Sciatic nerve (tissue), 2 donors: ENCODE results near the gene RNLS. TPM values are rescaled to one million over a fixed set of nuclear protein-coding genes. Genes with fewer than 3 reads are reported as not detected.
"Not testable (repeated sequence)": the region's sequence is repeated elsewhere in the genome, so short reads cannot be mapped to it uniquely, and the experiment has no call there.

ENCODE experiments used
- ATAC-seq: fragments of 200-7000 bp; cut with Tn5 transposase; one replicate; pipeline ENCODE4 v1.9.1; 2020; ENCODE audit warnings: mild to moderate bottlenecking, moderate library complexity
- DNase-seq: peaks from one replicate; pipeline ENCODE4 v3.0.0-alpha.2; 2020; ENCODE audit warnings: low spot score
- intact Hi-C: fragments of 100-400 bp; cut with DNase I; formaldehyde crosslinking; loops from one replicate; pipeline ENCODE4 v1.14.2; 2022
- total RNA-seq: library from RNA; stranded (reverse); fragmentation: NEBNext Ultra II Directional; extraction: Animal tissue kit (Norgen Biotek cat#: 25700); gene quantifications from one replicate; pipeline ENCODE4 v1.2.1, GENCODE V29; 2021
- donor health status: DM: no; HTN: no; CAD: no.
- donor health status: DM: no; HTN: no; CAD: no.

Gene RNLS
- total RNA-seq, 1 donor from 2014 or later, result 5.5 TPM

GRCh38 chr10:88374392-88375175 lies 208.5 kb downstream of the RNLS start:
- intact Hi-C loops, result no loop called here
- ATAC-seq, result no peak
- no peak for DNase-seq

- DNase-seq (no peak), ATAC-seq (no peak)
- intact Hi-C loops, result no loop called here
These were observed 210.1 kb downstream of the RNLS start for GRCh38 chr10:88372881-88373592.

GRCh38 chr10:88372051-88372715 lies 210.9 kb downstream of the RNLS start:
- no peak for ATAC-seq
- DNase-seq, result no peak
- intact Hi-C loops, result no loop called here

- no peak for ATAC-seq
- DNase-seq, result no peak
- intact Hi-C loops, result no loop called here
These were observed 212.4 kb downstream of the RNLS start for GRCh38 chr10:88370713-88371112.

- DNase-seq, result no peak
- intact Hi-C loops, result no loop called here
- no peak for ATAC-seq
These were observed 216.3 kb downstream of the RNLS start for GRCh38 chr10:88366772-88367171.

- intact Hi-C loops, result no loop called here
- ATAC-seq (no peak), DNase-seq (no peak)
These were observed 220.9 kb downstream of the RNLS start for GRCh38 chr10:88361995-88362807.

GRCh38 chr10:88361494-88361893 lies 221.6 kb downstream of the RNLS start:
- DNase-seq, result no peak
- intact Hi-C loops, result no loop called here
- no peak for ATAC-seq

- intact Hi-C loops, ATAC-seq, DNase-seq: not testable (repeated sequence)
These were observed 227.4 kb downstream of the RNLS start for GRCh38 chr10:88355750-88356149.

GRCh38 chr10:88347597-88348304 lies 235.4 kb downstream of the RNLS start:
- intact Hi-C loops, result no loop called here

GRCh38 chr10:88347022-88347421 lies 236.1 kb downstream of the RNLS start:
- intact Hi-C loops, result no loop called here
- ATAC-seq, result no peak
- DNase-seq, result no peak

More at GRCh38 chr10:88347597-88348304, 235.4 kb downstream of the RNLS start:
- ATAC-seq (no peak), DNase-seq (no peak)

GRCh38 chr10:88346144-88346977 lies 236.8 kb downstream of the RNLS start:
- intact Hi-C loops, result no loop called here
- no peak for DNase-seq
- ATAC-seq, result no peak

- intact Hi-C loops, result no loop called here
- peak; percentile 79 for ATAC-seq
- no peak for DNase-seq
These were observed 239.2 kb downstream of the RNLS start for GRCh38 chr10:88343761-88344484.

- intact Hi-C loops, result no loop called here
- no peak for DNase-seq
These were observed 240.3 kb downstream of the RNLS start for GRCh38 chr10:88342733-88343310.

GRCh38 chr10:88337134-88337533 lies 246.0 kb downstream of the RNLS start:
- DNase-seq (no peak), ATAC-seq (no peak)
- intact Hi-C loops, result no loop called here

More at GRCh38 chr10:88342733-88343310, 240.3 kb downstream of the RNLS start:
- no peak for ATAC-seq

GRCh38 chr10:88336334-88336733 lies 246.8 kb downstream of the RNLS start:
- ATAC-seq, result no peak
- no peak for DNase-seq
- intact Hi-C loops, result no loop called here

- DNase-seq, result no peak
- ATAC-seq, result no peak
- intact Hi-C loops, result no loop called here
These were observed 249.9 kb downstream of the RNLS start for GRCh38 chr10:88333248-88333630.
